NCI-H345 treated with DMSO at 0.1 percent for 48 hours (cell line): ENCODE data around the gene ZSWIM5.

ENCODE experiments used
- DNase-seq: peaks from one replicate; lab custom pipeline; 2025; ENCODE audit not compliant: unreplicated experiment; lab: John Stamatoyannopoulos, UW

ZSWIM5 gene

GRCh38 chr1:45037456-45037855, 168.9 kb downstream of the ZSWIM5 start:
- no peak for DNase-seq

- no peak for DNase-seq
Observed at GRCh38 chr1:45035631-45036301, 170.6 kb downstream of the ZSWIM5 start.

- DNase-seq: no peak
Observed at GRCh38 chr1:45033356-45033755, 173.0 kb downstream of the ZSWIM5 start.

- no peak for DNase-seq
Observed at GRCh38 chr1:45032837-45033236, 173.6 kb downstream of the ZSWIM5 start.

- DNase-seq: no peak
Observed at GRCh38 chr1:45026446-45026845, 180.0 kb downstream of the ZSWIM5 start.

- DNase-seq: no peak
Observed at GRCh38 chr1:45023663-45024062, 182.7 kb downstream of the ZSWIM5 start.

GRCh38 chr1:45018599-45019230, 187.7 kb downstream of the ZSWIM5 start:
- peak; percentile 5 for DNase-seq

GRCh38 chr1:45016767-45017166, 189.6 kb downstream of the ZSWIM5 start:
- DNase-seq: no peak

GRCh38 chr1:45016090-45016697, 190.2 kb downstream of the ZSWIM5 start:
- DNase-seq: no peak

GRCh38 chr1:45015683-45016082, 190.7 kb downstream of the ZSWIM5 start:
- DNase-seq: no peak

- peak; percentile 54 for DNase-seq
Observed at GRCh38 chr1:45014321-45015028, 191.9 kb downstream of the ZSWIM5 start.

GRCh38 chr1:45013551-45014209, 192.7 kb downstream of the ZSWIM5 start:
- DNase-seq: no peak

- DNase-seq: peak; percentile 1
Observed at GRCh38 chr1:45012639-45013278, 193.6 kb downstream of the ZSWIM5 start.

GRCh38 chr1:45011837-45012638, 194.4 kb downstream of the ZSWIM5 start, which contains the start of gene UROD:
TSS of gene UROD (plus strand) at chr1:45012254. CDS start at chr1:45012266, 12 bp downstream.
- DNase-seq: peak; percentile 95

- peak; percentile 76 for DNase-seq
Observed at GRCh38 chr1:45010855-45011811, 195.3 kb downstream of the ZSWIM5 start, which contains the start of gene HECTD3. TSS of gene HECTD3 (minus strand) at chr1:45011324. CDS start at chr1:45011257, 67 bp downstream.

GRCh38 chr1:45009956-45010854, 196.2 kb downstream of the ZSWIM5 start:
- DNase-seq: peak; percentile 5

GRCh38 chr1:45009296-45009865, 197.0 kb downstream of the ZSWIM5 start:
- no peak for DNase-seq
